ENCODE measurements around the gene HES5.

The HES5 gene

GRCh38 chr1:2544875-2545640 is 15.0 kb upstream of the HES5 start:
- Histone ChIP-seq H3K36me3 (ENCODE audit: low read depth) (no peaks in the 10 kb centered on the region), H3K27me3 (ENCODE audit: insufficient read depth, poor library complexity, severe bottlenecking) (no peaks in the 10 kb centered on the region), H3K9me3 (ENCODE audit: severe bottlenecking) (no peaks in the 10 kb centered on the region), H3K27ac (ENCODE audit: poor library complexity, severe bottlenecking) (peak overlapping the region; percentile 78), H3K4me3 (ENCODE audit: severe bottlenecking) (no peak overlapping the region), H3K4me1 (ENCODE audit: insufficient read depth, poor library complexity, severe bottlenecking) (peaks cover 5% of the 10 kb centered on the region)
- TF ChIP-seq CTCF (IDR thresholded peaks at IDR 0.05; ENCODE audit: poor library complexity, severe bottlenecking), result no peak
- ATAC-seq (ENCODE audit: low read depth) (no peak), DNase-seq (ENCODE audit: low spot score) (no peak)

- no peak for TF ChIP-seq CTCF (IDR thresholded peaks at IDR 0.05; ENCODE audit: poor library complexity, severe bottlenecking)
- DNase-seq (ENCODE audit: low spot score) (no peak), ATAC-seq (ENCODE audit: low read depth) (no peak)
- Histone ChIP-seq H3K27me3 (ENCODE audit: insufficient read depth, poor library complexity, severe bottlenecking) (no peaks in the 10 kb centered on the region), H3K4me3 (ENCODE audit: severe bottlenecking) (no peak overlapping the region), H3K27ac (ENCODE audit: poor library complexity, severe bottlenecking) (peak overlapping the region; percentile 78), H3K36me3 (ENCODE audit: low read depth) (no peaks in the 10 kb centered on the region), H3K4me1 (ENCODE audit: insufficient read depth, poor library complexity, severe bottlenecking) (peaks cover 5% of the 10 kb centered on the region), H3K9me3 (ENCODE audit: severe bottlenecking) (no peaks in the 10 kb centered on the region)
Observed at GRCh38 chr1:2544093-2544874, 14.2 kb upstream of the HES5 start.

DNA sequence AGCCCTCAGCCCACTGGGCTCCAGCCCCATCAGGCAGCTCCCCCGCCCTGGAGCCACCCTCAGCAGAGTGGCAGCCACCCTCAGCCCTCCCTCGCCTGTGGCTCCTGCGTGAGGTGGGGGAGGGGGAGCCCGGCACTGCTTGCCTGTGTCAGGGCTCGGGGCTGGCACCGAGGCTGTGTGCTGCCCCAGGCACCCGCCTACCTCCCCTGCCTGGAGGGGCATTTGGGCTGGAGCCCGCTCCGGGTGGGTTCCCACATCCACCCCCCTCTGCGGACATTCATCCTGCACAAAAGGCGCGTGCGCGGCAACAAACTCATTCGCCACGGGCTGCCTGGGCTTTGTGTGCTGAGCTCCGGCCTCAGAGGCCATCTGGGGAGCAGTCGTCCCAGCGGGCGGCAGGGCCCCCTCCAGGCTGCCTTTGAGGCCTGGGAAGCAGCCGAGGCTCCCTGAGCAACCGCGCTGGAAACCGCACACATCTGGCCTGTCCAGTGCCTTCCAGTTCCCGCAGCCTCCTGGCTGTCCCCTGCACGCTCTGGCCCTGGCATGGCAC is 13.6 kb upstream of the HES5 start:
- DNase-seq (ENCODE audit: low spot score), result no peak

GRCh38 chr1:2542246-2542915 is 12.3 kb upstream of the HES5 start:
- DNase-seq (ENCODE audit: low spot score), result no peak
- Histone ChIP-seq H3K4me3 (ENCODE audit: severe bottlenecking) (no peak overlapping the region), H3K36me3 (ENCODE audit: low read depth) (no peaks in the 10 kb centered on the region), H3K27ac (ENCODE audit: poor library complexity, severe bottlenecking) (no peak overlapping the region), H3K9me3 (ENCODE audit: severe bottlenecking) (no peaks in the 10 kb centered on the region), H3K27me3 (ENCODE audit: insufficient read depth, poor library complexity, severe bottlenecking) (no peaks in the 10 kb centered on the region), H3K4me1 (ENCODE audit: insufficient read depth, poor library complexity, severe bottlenecking) (peaks cover 4% of the 10 kb centered on the region)
- TF ChIP-seq CTCF (IDR thresholded peaks at IDR 0.05; ENCODE audit: poor library complexity, severe bottlenecking), result no peak
- ATAC-seq (ENCODE audit: low read depth), result no peak

More for the DNA sequence above, 13.6 kb upstream of the HES5 start:
- no peak overlapping the region for H3K27ac ChIP-seq (ENCODE audit: poor library complexity, severe bottlenecking)
- no peaks in the 10 kb centered on the region for H3K27me3 ChIP-seq (ENCODE audit: insufficient read depth, poor library complexity, severe bottlenecking)
- no peaks in the 10 kb centered on the region for H3K36me3 ChIP-seq (ENCODE audit: low read depth)
- TF ChIP-seq CTCF (IDR thresholded peaks at IDR 0.05; ENCODE audit: poor library complexity, severe bottlenecking), result no peak
- ATAC-seq (ENCODE audit: low read depth), result no peak
- peaks cover 5% of the 10 kb centered on the region for H3K4me1 ChIP-seq (ENCODE audit: insufficient read depth, poor library complexity, severe bottlenecking)
- H3K9me3 ChIP-seq (ENCODE audit: severe bottlenecking), result no peaks in the 10 kb centered on the region
- no peak overlapping the region for H3K4me3 ChIP-seq (ENCODE audit: severe bottlenecking)

Data from RWPE2 (cell line).